Stimulated activated CD4-positive, alpha-beta T cell treated with anti-CD3 and anti-CD28 coated beads, TNF-alpha, amount 100 ng/mL, for 4 hours (primary cell): ENCODE results near the gene NCBP3.
"Not testable (repeated sequence)": the region's sequence is repeated elsewhere in the genome, so short reads cannot be mapped to it uniquely, and the experiment has no call there.

Source experiments
- DNase-seq, 3 experiments: peaks; one replicate each; pipeline ENCODE4 v3.0.0-alpha.2; 2020; ENCODE audit warnings: low read depth in 3 of 3

The NCBP3 gene

GRCh38 chr17:3882276-3882675, 36.2 kb upstream of the NCBP3 start:
- no peak for DNase-seq

GRCh38 chr17:3880983-3881382, 34.9 kb upstream of the NCBP3 start:
- DNase-seq = no peak

- DNase-seq = no peak
These were observed 33.8 kb upstream of the NCBP3 start for GRCh38 chr17:3879591-3880417.

GRCh38 chr17:3879186-3879585, 33.1 kb upstream of the NCBP3 start:
- DNase-seq = no peak

GRCh38 chr17:3877220-3877619, 31.2 kb upstream of the NCBP3 start:
- no peak for DNase-seq

- DNase-seq = no peak
These were observed 29.3 kb upstream of the NCBP3 start for GRCh38 chr17:3875317-3875716.

GRCh38 chr17:3873862-3874261, 27.8 kb upstream of the NCBP3 start:
- no peak for DNase-seq

GRCh38 chr17:3870871-3871306, 24.8 kb upstream of the NCBP3 start:
- DNase-seq = no peak

GRCh38 chr17:3867606-3868005, 21.6 kb upstream of the NCBP3 start:
- DNase-seq = no peak

GRCh38 chr17:3867106-3867505, 21.1 kb upstream of the NCBP3 start:
- DNase-seq = no peak

- DNase-seq = no peak
These were observed 20.2 kb upstream of the NCBP3 start for GRCh38 chr17:3866276-3866675.

- DNase-seq = no peak
These were observed 19.1 kb upstream of the NCBP3 start for GRCh38 chr17:3865176-3865575.

- DNase-seq = no peak
These were observed 18.5 kb upstream of the NCBP3 start for GRCh38 chr17:3864534-3864933.

- no peak for DNase-seq
These were observed 16.0 kb upstream of the NCBP3 start for GRCh38 chr17:3861761-3862681.

GRCh38 chr17:3860939-3861700, 15.1 kb upstream of the NCBP3 start:
- DNase-seq = no peak

- DNase-seq = no peak
These were observed 13.9 kb upstream of the NCBP3 start for GRCh38 chr17:3859940-3860339.

- no peak for DNase-seq
These were observed 11.4 kb upstream of the NCBP3 start for GRCh38 chr17:3857261-3858105.

- not testable (repeated sequence) for DNase-seq
These were observed 8.2 kb upstream of the NCBP3 start for GRCh38 chr17:3854204-3854603.

- DNase-seq = no peak
These were observed 6.5 kb upstream of the NCBP3 start for GRCh38 chr17:3852561-3852960.

- DNase-seq = no peak
These were observed 5.5 kb upstream of the NCBP3 start for GRCh38 chr17:3851461-3852100.
